SK-N-SH (cell line): Measurements from ENCODE around the gene AKR1C2. TPM values are rescaled to one million over a fixed set of nuclear protein-coding genes. Genes with fewer than 3 reads are reported as not detected.

Source experiments
- CTCF ChIA-PET: fragments of 300-600, 350-600 bp; formaldehyde crosslinking; extraction: SDS; loops from one replicate; lab custom pipeline; 2021; lab: Yijun Ruan, JAX
- POLR2A ChIA-PET: fragments of 350-600 bp; sonication (Branson Sonifier 250); formaldehyde crosslinking; extraction: SDS; loops from one replicate; lab custom pipeline; 2020; ENCODE audit warnings: antibody characterized with exemption, inconsistent platforms; lab: Yijun Ruan, JAX
- DNase-seq: peaks from one replicate; pipeline ENCODE4 v3.0.0; 2012
- H2AFZ ChIP-seq: fragments of 200-600 bp; sonication (generic); 2 replicates; pipeline ENCODE4 v1.8.1; 2016; ENCODE audit warnings: antibody characterized with exemption, mild to moderate bottlenecking, low read depth
- H3F3A ChIP-seq: fragments of 200-600 bp; sonication (generic); replicated peaks from 2 replicates; pipeline ENCODE3; 2016; ENCODE audit warnings: antibody characterized with exemption, mild to moderate bottlenecking; ENCODE audit not compliant: insufficient read depth
- H3K27ac ChIP-seq, 2 experiments: fragments of 200-500 bp in 1 of 2; fragments of 200-600 bp in 1 of 2; sonication (Bioruptor generic) in 1 of 2; sonication (generic), shearing (Covaris generic) in 1 of 2; 2 replicates each; pipeline versions ENCODE4 v1.5.1 to v1.6.1; 2014 to 2016; ENCODE audit warnings: low read depth in 2 of 2, inconsistent platforms in 1 of 2, low read length in 1 of 2, mild to moderate bottlenecking in 1 of 2, mixed read lengths in 1 of 2
- H3K27me3 ChIP-seq: fragments of 200-600 bp; sonication (generic), shearing (Covaris generic); 2 replicates; pipeline ENCODE4 v1.6.1; 2016; ENCODE audit warnings: mixed run types; ENCODE audit not compliant: insufficient read depth
- H3K36me3 ChIP-seq, 2 experiments: fragments of 200-500 bp in 1 of 2; fragments of 200-600 bp in 1 of 2; sonication (Bioruptor generic) in 1 of 2; sonication (generic) in 1 of 2; replicated peaks in 1 of 2; 2 replicates each; pipeline versions ENCODE3 to v1.5.1; 2014 to 2016; ENCODE audit warnings: low read length in 1 of 2, mild to moderate bottlenecking in 1 of 2; ENCODE audit not compliant: insufficient read depth in 2 of 2, control insufficient read depth in 1 of 2
- H3K4me1 ChIP-seq, 2 experiments: fragments of 200-500 bp in 1 of 2; fragments of 200-600 bp in 1 of 2; sonication (Bioruptor generic) in 1 of 2; sonication (generic), shearing (Covaris generic) in 1 of 2; 2 replicates each; pipeline versions ENCODE4 v1.5.1 to v1.6.1; 2014 to 2016; ENCODE audit warnings: low read depth in 1 of 2, low read length in 1 of 2, mixed run types in 1 of 2; ENCODE audit not compliant: insufficient read depth in 2 of 2, control insufficient read depth in 1 of 2
- H3K4me2 ChIP-seq: fragments of 200-600 bp; sonication (generic), shearing (Covaris generic); 2 replicates; pipeline ENCODE4 v1.6.1; 2017; ENCODE audit warnings: mixed run types
- H3K4me3 ChIP-seq, 2 experiments: fragments of 200-500 bp in 1 of 2; fragments of 200-600 bp in 1 of 2; sonication (Bioruptor generic) in 1 of 2; sonication (generic), shearing (Covaris generic) in 1 of 2; 2 replicates each; pipeline versions ENCODE4 v1.5.1 to v1.8.1; 2014 to 2016; ENCODE audit warnings: low read depth in 2 of 2, inconsistent platforms in 1 of 2, low read length in 1 of 2, mild to moderate bottlenecking in 1 of 2, mixed read lengths in 1 of 2, moderate library complexity in 1 of 2
- H3K79me2 ChIP-seq: fragments of 200-600 bp; sonication (generic); 2 replicates; pipeline ENCODE4 v1.8.1; 2017; ENCODE audit warnings: mild to moderate bottlenecking; ENCODE audit not compliant: insufficient read depth
- H3K9ac ChIP-seq: fragments of 200-600 bp; sonication (generic); 2 replicates; pipeline ENCODE4 v1.6.1; 2017; ENCODE audit warnings: mixed run types
- H3K9me2 ChIP-seq: fragments of 200-600 bp; sonication (generic); 2 replicates; pipeline ENCODE4 v1.6.1; 2017; ENCODE audit warnings: mixed run types
- H3K9me3 ChIP-seq: fragments of 200-600 bp; sonication (generic); 2 replicates; pipeline ENCODE4 v1.6.1; 2017; ENCODE audit warnings: mixed run types, mild to moderate bottlenecking, moderate library complexity
- H4K20me1 ChIP-seq: fragments of 200-600 bp; sonication (generic); 2 replicates; pipeline ENCODE4 v1.6.1; 2017; ENCODE audit warnings: mild to moderate bottlenecking, mixed run types; ENCODE audit not compliant: insufficient read depth
- CTCF ChIP-seq: fragments of 200-600 bp; sonication (generic); IDR thresholded peaks from 2 replicates; pipeline ENCODE4 v1.6.1; 2017; ENCODE audit warnings: antibody characterized with exemption, mild to moderate bottlenecking, moderate library complexity
- ELF1 ChIP-seq: IDR thresholded peaks from 2 replicates; pipeline ENCODE4 v1.4.0; 2012
- EZH2phosphoT487 ChIP-seq: fragments of 200-600 bp; sonication (generic); IDR thresholded peaks from 2 replicates; pipeline ENCODE4 v1.6.1; 2017; ENCODE audit warnings: low read depth, mixed run types, mild to moderate bottlenecking, antibody characterized with exemption, moderate library complexity, borderline replicate concordance
- FOSL2 ChIP-seq: IDR thresholded peaks from 2 replicates; pipeline ENCODE4 v1.4.0; 2012; ENCODE audit warnings: low read depth, mild to moderate bottlenecking, moderate library complexity, borderline replicate concordance
- FOXJ3 ChIP-seq: sonication (generic); formaldehyde crosslinking; IDR thresholded peaks from 2 replicates; pipeline ENCODE4 v1.5.1; 2020; ENCODE audit warnings: mild to moderate bottlenecking, missing genetic modification reagents
- GATA2 ChIP-seq: sonication (generic); formaldehyde crosslinking; IDR thresholded peaks from 2 replicates; pipeline ENCODE4 v1.5.0; 2020; ENCODE audit warnings: mild to moderate bottlenecking, missing genetic modification reagents
- MEF2A ChIP-seq: IDR thresholded peaks from 2 replicates; pipeline ENCODE4 v1.4.0; 2012; ENCODE audit warnings: low read depth, borderline replicate concordance
- MXI1 ChIP-seq: IDR thresholded peaks from 2 replicates; pipeline ENCODE4 v1.6.1; 2012; ENCODE audit warnings: mild to moderate bottlenecking, low read depth, low read length, improper control_type of control experiment
- POLR2AphosphoS5 ChIP-seq: IDR thresholded peaks from 2 replicates; pipeline ENCODE4 v1.6.1; 2012; ENCODE audit warnings: low read depth, low read length
- RCOR1 ChIP-seq: fragments of 150-350 bp; IDR thresholded peaks from 2 replicates; pipeline ENCODE4 v1.6.1; 2017; ENCODE audit warnings: antibody characterized with exemption, low read length
- REST ChIP-seq: IDR thresholded peaks from 2 replicates; pipeline ENCODE4 v1.6.1; 2012; ENCODE audit warnings: mild to moderate bottlenecking, low read depth, low read length, moderate library complexity
- RFX5 ChIP-seq: IDR thresholded peaks from 2 replicates; pipeline ENCODE4 v1.6.1; 2012; ENCODE audit warnings: mild to moderate bottlenecking, improper control_type of control experiment, low read length
- SIN3A ChIP-seq: IDR thresholded peaks from 2 replicates; pipeline ENCODE4 v1.6.1; 2012; ENCODE audit warnings: low read depth, mild to moderate bottlenecking, low read length, moderate library complexity, borderline replicate concordance
- TEAD4 ChIP-seq: IDR thresholded peaks from 2 replicates; pipeline ENCODE4 v1.4.0; 2012; ENCODE audit warnings: mild to moderate bottlenecking, borderline replicate concordance; ENCODE audit not compliant: insufficient read depth
- WGBS: methylation state at CpG from one replicate; pipeline ENCODE4 v1.1.6; 2017; ENCODE audit warnings: low lambda C conversion rate; 5-methylcytosine and 5-hydroxymethylcytosine counted together
- polyA plus RNA-seq, 3 experiments: library from polyadenylated mRNA; depleted of rRNA; stranded (reverse); fragments of >200 nt; gene quantifications; 2 replicates each; pipeline ENCODE4 v1.2.3, GENCODE V29; 2012
- TF ChIP-seq, protein P1 (sequence below): fragments of 150-350 bp; IDR thresholded peaks from 2 replicates; pipeline ENCODE4 v1.6.1; 2016; ENCODE audit warnings: mild to moderate bottlenecking, low read depth, low read length
- TF ChIP-seq, protein P2 (sequence below): fragments of 150-350 bp; IDR thresholded peaks from 2 replicates; pipeline ENCODE4 v1.6.1; 2017; ENCODE audit warnings: antibody characterized with exemption, low read length, low read depth, borderline replicate concordance

The AKR1C2 gene
- polyA plus RNA-seq, 1 of the 3 experiments (the other 2 are of a cell fraction): not detected

- CTCF ChIA-PET: no interaction called here
- Histone ChIP-seq H4K20me1 (no peaks in the 10 kb centered on the region), H3K9me2 (no peaks in the 10 kb centered on the region)
These were observed 39.3 kb upstream of the AKR1C2 start for GRCh38 chr10:5042922-5043321.

GRCh38 chr10:5041471-5042023 is 37.9 kb upstream of the AKR1C2 start:
- ChIA-PET CTCF (no interaction called here), POLR2A (no interaction called here)
- Histone ChIP-seq H4K20me1 (no peaks in the 10 kb centered on the region), H3F3A (no peaks in the 10 kb centered on the region), H3K79me2 (no peaks in the 10 kb centered on the region), H3K27ac (no peak overlapping the region), H3K4me3 (peak overlapping the region; percentile 19 to 20; a peak in 3 of 4 replicates), H3K9me3 (no peaks in the 10 kb centered on the region), H3K4me1 (no peaks in the 10 kb centered on the region; a peak in 2 of 4 replicates), H3K9ac (no peak overlapping the region), H3K9me2 (no peaks in the 10 kb centered on the region), H3K36me3 (no peaks in the 10 kb centered on the region), H3K27me3 (0 out of 2 replicates have a peak, but pooled peaks cover 4% of the 10 kb centered on the region), H2AFZ (no peak overlapping the region), H3K4me2 (peak overlapping the region; percentile 34)
- 30% methylated on average over 9 of the region's 9 CpGs for WGBS
- TF ChIP-seq ELF1 (no peak), MXI1 (no peak), CTCF (no peak), RCOR1 (no peak), REST (no peak), POLR2AphosphoS5 (no peak), FOXJ3 (CRISPR knock-in tag) (no peak), MEF2A (no peak), GATA2 (no peak), EZH2phosphoT487 (no peak), FOSL2 (no peak), RFX5 (no peak), TEAD4 (no peak)
- TF ChIP-seq, protein P1, sequence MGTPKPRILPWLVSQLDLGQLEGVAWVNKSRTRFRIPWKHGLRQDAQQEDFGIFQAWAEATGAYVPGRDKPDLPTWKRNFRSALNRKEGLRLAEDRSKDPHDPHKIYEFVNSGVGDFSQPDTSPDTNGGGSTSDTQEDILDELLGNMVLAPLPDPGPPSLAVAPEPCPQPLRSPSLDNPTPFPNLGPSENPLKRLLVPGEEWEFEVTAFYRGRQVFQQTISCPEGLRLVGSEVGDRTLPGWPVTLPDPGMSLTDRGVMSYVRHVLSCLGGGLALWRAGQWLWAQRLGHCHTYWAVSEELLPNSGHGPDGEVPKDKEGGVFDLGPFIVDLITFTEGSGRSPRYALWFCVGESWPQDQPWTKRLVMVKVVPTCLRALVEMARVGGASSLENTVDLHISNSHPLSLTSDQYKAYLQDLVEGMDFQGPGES: no peak
- DNase-seq: no peak

More at GRCh38 chr10:5042922-5043321, 39.3 kb upstream of the AKR1C2 start:
- Histone ChIP-seq H3K9me3 (no peaks in the 10 kb centered on the region), H3F3A (no peaks in the 10 kb centered on the region), H3K27ac (no peak overlapping the region), H3K4me1 (no peaks in the 10 kb centered on the region; a peak in 2 of 4 replicates), H3K9ac (no peak overlapping the region), H3K4me3 (no peak overlapping the region), H2AFZ (no peak overlapping the region), H3K36me3 (no peaks in the 10 kb centered on the region), H3K4me2 (no peak overlapping the region), H3K79me2 (no peaks in the 10 kb centered on the region), H3K27me3 (0 out of 2 replicates have a peak, but pooled peaks cover 4% of the 10 kb centered on the region)
- whole genome bisulfite sequencing: 33% methylated on average over 4 of the region's 4 CpGs
- no peak for DNase-seq
- POLR2A ChIA-PET: no interaction called here
- TF ChIP-seq MEF2A (no peak), ELF1 (no peak), POLR2AphosphoS5 (no peak), SIN3A (no peak)
- TF ChIP-seq, protein P1: no peak
- TF ChIP-seq, protein P2, sequence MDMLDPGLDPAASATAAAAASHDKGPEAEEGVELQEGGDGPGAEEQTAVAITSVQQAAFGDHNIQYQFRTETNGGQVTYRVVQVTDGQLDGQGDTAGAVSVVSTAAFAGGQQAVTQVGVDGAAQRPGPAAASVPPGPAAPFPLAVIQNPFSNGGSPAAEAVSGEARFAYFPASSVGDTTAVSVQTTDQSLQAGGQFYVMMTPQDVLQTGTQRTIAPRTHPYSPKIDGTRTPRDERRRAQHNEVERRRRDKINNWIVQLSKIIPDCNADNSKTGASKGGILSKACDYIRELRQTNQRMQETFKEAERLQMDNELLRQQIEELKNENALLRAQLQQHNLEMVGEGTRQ: no peak
